Fibroblast of pulmonary artery (primary cell): ENCODE data around the gene ATG2B.
"Not testable (repeated sequence)": the region's sequence is repeated elsewhere in the genome, so short reads cannot be mapped to it uniquely, and the experiment has no call there.

ENCODE experiments used
- DNase-seq: peaks from one replicate; pipeline ENCODE4 v3.0.0-alpha.2; 2010; ENCODE audit warnings: low read depth
- H3K4me3 ChIP-seq: replicated peaks from 2 replicates; pipeline ENCODE4 v1.5.1; 2011; ENCODE audit warnings: low read depth, mild to moderate bottlenecking, control low read depth, low read length, moderate library complexity
- CTCF ChIP-seq: IDR thresholded peaks from 2 replicates; pipeline ENCODE4 v1.5.1; 2011; ENCODE audit warnings: mild to moderate bottlenecking, control low read depth, low read length, inconsistent platforms; ENCODE audit errors: missing control alignments

The ATG2B gene

GRCh38 chr14:96349286-96350075 is 13.7 kb downstream of the ATG2B start:
- DNase-seq, result no peak
- TF ChIP-seq CTCF, result no peak

GRCh38 chr14:96347957-96348356 is 15.2 kb downstream of the ATG2B start:
- H3K4me3 ChIP-seq, DNase-seq: not testable (repeated sequence)

More at GRCh38 chr14:96349286-96350075, 13.7 kb downstream of the ATG2B start:
- H3K4me3 ChIP-seq, result no peak overlapping the region

GRCh38 chr14:96345669-96346068 is 17.5 kb downstream of the ATG2B start:
- no peak for TF ChIP-seq CTCF
- H3K4me3 ChIP-seq, result no peak overlapping the region
- no peak for DNase-seq

DNA sequence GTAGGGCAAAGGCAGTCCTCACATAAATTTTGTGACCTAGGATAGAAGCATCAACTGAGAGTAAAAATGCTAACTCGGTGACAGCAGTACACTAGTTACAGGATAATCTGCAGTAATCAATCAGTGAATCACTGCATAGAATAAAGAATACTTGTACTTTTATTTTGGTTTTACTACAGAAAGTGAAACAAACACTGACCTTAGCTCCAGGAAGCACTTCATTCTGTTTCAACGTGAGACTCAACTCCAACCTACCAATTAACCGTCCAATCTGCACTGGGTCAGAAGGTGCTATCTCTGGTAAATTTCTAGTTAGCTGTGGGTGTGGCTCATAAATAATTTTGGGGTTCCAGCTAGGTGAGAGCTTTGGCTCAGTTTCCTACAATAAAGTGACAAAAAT is 21.8 kb downstream of the ATG2B start:
- no peak for TF ChIP-seq CTCF
- no peak for DNase-seq
- no peak overlapping the region for H3K4me3 ChIP-seq

DNA sequence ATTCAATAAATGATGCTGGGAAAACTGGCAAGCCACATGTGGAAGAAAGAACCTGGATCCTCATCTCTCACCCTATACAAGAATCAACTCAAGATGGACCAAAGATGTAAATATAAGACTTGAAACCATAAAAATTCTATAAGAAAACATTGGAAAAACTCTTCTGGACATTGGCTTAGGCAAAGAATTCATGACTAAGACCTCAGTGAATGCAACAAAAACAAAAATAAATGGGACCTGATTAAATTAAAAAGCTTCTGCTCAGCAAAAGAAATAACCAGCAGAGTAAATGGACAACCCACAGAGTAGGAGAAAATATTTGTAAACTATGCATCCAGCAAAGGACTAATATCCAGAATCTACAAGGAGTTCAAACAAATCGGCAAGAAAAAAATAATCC is 24.6 kb downstream of the ATG2B start:
- no peak for TF ChIP-seq CTCF
- no peak for DNase-seq
- H3K4me3 ChIP-seq, result no peak overlapping the region

DNA sequence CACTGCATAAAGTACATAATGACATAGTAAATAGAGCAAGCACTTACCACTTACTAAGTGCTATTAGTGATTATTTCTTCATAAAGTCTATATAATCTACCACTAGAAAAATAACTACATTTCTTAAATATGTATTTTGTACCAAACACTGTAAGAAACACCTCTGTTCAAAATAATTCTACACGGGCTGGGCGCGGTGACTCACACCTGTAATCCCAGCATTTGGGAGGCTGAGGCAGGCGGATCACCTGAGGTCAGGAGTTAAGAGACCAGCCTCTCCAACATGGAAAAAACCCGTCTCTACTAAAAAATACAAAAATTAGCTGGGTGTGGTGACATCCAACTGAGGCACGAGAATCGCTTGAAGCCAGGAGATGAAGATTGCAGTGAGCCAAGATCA is 38.9 kb downstream of the ATG2B start:
- no peak overlapping the region for H3K4me3 ChIP-seq
- no peak for TF ChIP-seq CTCF
- no peak for DNase-seq

DNA sequence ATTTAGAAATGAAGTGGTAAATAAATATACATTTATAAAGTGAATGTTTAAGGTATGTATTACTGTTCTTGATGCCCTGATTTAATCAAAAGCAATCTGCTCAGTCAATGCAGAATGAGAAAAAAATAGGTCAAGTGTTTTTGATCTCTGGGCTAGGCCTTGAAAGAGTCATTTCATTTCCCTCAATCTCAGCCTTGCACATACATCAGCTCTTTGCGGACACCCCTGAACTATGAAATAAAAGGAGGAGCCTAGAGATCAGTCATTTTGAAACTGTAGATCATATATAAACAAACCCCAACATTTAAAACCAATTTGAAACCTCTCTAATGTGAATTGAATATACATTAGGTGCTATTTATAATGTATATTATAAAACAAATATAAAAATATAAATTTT is 42.5 kb downstream of the ATG2B start:
- no peak for DNase-seq
- H3K4me3 ChIP-seq, result no peak overlapping the region
- TF ChIP-seq CTCF, result no peak
